ENCODE measurements around the gene ABI1.

ABI1 gene

GRCh38 chr10:26697922-26698608 is 162.7 kb downstream of the ABI1 start:
- H3K36me3 ChIP-seq (ENCODE audit: control insufficient read depth, insufficient read depth, low read length): no peaks in the 10 kb centered on the region; the same call in none of the 2 replicates
- H3K4me3 ChIP-seq (replicated peaks; ENCODE audit: low read depth, low read length): peak overlapping the region; percentile 89
- TF ChIP-seq CTCF (IDR thresholded peaks at IDR 0.05; ENCODE audit: insufficient read depth, low read length, poor library complexity, severe bottlenecking): no peak
- H3K27me3 ChIP-seq (replicated peaks; ENCODE audit: control insufficient read depth, insufficient read depth, low read length): no peaks in the 10 kb centered on the region
- DNase-seq (ENCODE audit: extremely low read depth, insufficient read length): no peak

GRCh38 chr10:26697163-26697921 is 163.4 kb downstream of the ABI1 start, which contains the start of gene PDSS1:
PDSS1 (plus strand) TSS chr10:26697701; CDS start chr10:26697712, 11 bp downstream.
- Histone ChIP-seq H3K27me3 (replicated peaks; ENCODE audit: control insufficient read depth, insufficient read depth, low read length) (no peaks in the 10 kb centered on the region), H3K36me3 (ENCODE audit: control insufficient read depth, insufficient read depth, low read length) (no peaks in the 10 kb centered on the region; the same call in 1 of the 2 replicates), H3K4me3 (replicated peaks; ENCODE audit: low read depth, low read length) (peak within 1 kb of the TSS; percentile 89)
- peak; percentile 86 for DNase-seq (ENCODE audit: extremely low read depth, insufficient read length)
- no peak for TF ChIP-seq CTCF (IDR thresholded peaks at IDR 0.05; ENCODE audit: insufficient read depth, low read length, poor library complexity, severe bottlenecking)

GRCh38 chr10:26696786-26697162 is 164.0 kb downstream of the ABI1 start:
- no peak for TF ChIP-seq CTCF (IDR thresholded peaks at IDR 0.05; ENCODE audit: insufficient read depth, low read length, poor library complexity, severe bottlenecking)

More at GRCh38 chr10:26696786-26697162, 164.0 kb downstream of the ABI1 start:
- peak overlapping the region; percentile 89 for H3K4me3 ChIP-seq (replicated peaks; ENCODE audit: low read depth, low read length)
- no peak for DNase-seq (ENCODE audit: extremely low read depth, insufficient read length)
- H3K36me3 ChIP-seq (ENCODE audit: control insufficient read depth, insufficient read depth, low read length): no peaks in the 10 kb centered on the region; the same call in 1 of the 2 replicates
- no peaks in the 10 kb centered on the region for H3K27me3 ChIP-seq (replicated peaks; ENCODE audit: control insufficient read depth, insufficient read depth, low read length)
